HG02885 (cell line): ENCODE data around the gene MEPCE.
"Not testable (repeated sequence)": the region's sequence is repeated elsewhere in the genome, so short reads cannot be mapped to it uniquely, and the experiment has no call there.

Experiments used
- ATAC-seq: cut with Tn5 transposase; IDR thresholded peaks from one replicate; pipeline ENCODE4 v1.9.1; 2021; ENCODE audit warnings: mild to moderate bottlenecking; ENCODE audit not compliant: unreplicated experiment, poor library complexity

Gene MEPCE

DNA sequence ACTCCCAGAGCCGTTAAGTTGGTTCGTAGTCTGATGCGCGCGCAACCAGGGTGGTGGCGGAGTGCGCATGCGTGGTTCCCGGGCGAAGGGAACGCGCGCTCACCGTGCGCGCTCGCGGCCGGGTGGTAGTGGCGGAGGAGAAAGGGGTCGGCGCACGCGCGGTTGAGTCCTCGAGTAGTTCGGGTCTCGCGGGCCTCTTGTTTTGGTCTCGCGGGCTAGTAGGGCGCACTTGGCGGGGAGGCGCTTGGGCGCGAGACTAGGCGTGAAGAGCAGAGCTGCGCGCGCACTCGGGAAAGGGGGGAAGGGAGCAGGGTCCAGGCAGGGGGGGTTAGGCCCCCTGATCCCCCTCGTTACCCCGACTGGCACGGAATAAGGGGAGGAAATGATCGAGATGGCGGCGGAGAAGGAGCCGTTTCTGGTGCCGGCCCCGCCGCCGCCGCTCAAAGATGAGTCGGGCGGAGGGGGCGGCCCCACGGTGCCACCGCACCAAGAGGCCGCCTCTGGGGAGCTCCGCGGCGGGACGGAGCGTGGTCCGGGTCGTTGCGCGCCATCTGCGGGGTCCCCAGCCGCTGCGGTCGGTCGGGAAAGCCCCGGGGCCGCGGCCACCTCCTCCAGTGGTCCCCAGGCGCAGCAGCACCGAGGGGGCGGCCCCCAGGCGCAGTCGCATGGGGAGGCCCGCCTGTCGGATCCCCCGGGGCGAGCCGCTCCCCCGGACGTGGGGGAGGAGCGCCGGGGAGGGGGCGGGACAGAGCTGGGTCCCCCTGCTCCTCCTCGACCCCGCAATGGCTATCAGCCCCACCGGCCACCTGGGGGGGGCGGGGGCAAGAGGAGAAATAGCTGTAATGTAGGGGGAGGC is at the start of gene MEPCE:
TSS of gene MEPCE (plus strand) at position 195 of the 856 bp plus-strand sequence. CDS start at position 383, 188 bp downstream.
- peak; percentile 41 for ATAC-seq

GRCh38 chr7:100380196-100380595 is 49.4 kb upstream of the MEPCE start:
- no peak for ATAC-seq

DNA sequence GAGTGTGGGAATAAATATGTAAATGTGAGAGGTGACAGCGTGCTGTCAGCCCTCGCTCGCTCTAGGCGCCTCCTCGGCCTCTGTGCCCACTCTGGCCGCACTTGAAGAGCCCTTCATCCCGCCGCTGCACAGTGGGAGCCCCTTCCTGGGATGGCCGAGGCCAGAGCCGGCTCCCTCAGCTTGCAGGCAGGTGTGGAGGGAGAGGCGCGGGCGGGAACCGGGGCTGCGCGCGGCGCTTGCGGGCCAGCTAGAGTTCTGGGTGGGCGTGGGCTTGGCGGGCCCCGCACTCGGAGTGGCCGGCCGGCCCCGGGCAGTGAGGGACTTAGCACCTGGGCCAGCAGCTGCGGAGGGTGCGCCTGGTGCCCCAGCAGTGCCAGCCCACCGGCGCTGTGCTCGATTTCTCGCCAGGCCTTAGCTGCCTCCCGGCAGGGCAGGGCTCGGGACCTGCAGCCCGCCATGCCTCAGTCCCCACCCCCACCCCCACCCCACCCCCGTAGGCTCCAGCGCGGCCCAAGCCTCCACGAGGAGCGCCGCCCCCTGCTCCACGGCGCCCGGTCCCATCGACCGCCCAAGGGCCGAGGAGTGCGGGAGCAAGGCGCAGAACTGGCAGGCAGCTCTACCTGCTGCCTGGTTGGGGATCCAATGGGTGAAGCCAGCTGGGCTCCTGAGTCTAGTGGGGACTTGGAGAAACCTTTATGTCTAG is 47.9 kb upstream of the MEPCE start:
- ATAC-seq: not testable (repeated sequence)

DNA sequence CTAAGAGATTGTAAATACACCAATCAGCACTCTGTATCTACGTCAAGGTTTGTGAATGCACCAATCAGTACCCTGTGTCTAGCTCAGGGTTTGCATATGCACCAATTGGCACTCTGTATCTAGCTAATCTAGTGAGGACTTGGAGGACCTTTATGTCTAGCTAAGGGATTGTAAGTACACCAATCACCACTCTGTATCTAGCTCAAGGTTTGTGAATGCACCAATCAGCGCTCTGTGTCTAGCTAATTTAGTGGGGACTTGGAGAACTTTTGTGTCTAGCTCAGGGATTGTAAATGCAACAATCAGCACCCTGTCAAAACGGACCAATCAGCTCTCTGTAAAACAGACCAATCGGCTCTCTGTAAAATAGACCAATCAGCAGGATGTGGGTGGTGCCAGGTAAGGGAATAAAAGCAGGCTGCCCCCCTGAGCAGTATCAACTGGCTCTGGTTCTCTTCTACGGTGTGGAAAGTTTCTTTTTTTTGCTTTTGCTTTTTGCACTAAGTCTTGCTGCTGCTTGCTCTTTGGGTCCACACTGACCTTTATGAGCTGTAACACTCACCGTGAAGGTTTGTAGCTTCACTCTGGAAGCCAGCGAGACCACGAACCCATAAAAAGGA is 47.3 kb upstream of the MEPCE start:
- not testable (repeated sequence) for ATAC-seq

DNA sequence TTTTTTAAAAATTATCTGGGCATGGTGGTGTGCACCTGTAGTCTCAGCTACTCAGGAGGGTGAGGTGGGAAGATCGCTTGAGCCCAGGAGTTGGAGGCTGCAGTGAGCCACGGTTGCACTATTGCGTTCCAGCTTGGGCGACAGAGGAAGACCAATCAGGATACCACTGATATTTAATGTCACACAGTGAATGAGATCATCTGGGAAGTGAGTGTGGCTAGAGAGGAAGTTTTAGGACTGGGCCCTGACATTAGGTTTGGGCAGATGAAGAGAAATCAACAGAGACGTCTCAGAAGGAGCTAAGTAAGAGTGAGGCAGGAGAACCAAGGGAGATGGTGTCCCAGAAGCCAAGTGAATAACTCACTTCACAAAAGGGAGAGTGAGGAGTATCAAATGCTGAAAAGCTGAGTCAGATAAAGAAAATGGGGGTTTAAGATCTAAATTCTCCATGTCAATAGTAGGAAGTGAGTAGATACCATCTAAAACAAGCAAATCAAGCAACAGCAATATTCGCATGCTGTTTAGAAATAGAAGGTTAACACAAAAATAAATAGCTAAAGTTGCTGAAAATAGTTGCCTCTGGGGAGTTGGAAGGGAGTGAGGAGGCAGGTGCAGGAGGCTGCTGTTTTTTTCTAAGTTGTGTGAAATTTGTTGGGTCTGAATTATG is 44.9 kb upstream of the MEPCE start:
- ATAC-seq: no peak

- ATAC-seq: no peak
These were observed 42.7 kb upstream of the MEPCE start for GRCh38 chr7:100386940-100387339.

DNA sequence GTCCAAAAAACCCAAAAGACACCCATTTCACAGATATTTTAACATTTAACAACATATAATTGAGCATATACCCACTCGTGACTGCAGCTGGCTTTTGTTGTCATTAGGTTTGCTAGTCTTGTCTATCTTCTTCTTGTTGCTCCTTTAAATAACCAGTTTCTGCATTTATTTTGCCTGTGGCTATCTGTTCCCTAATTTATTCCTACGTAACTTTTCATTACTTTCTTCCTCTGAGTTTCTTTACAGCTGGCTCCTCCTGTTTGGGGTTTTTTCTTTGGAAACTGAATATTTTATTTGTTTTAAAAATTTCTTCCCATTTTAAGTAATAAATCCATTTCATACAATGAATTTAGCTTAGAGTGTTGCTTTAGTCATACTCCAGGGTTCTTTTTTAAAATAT is 41.9 kb upstream of the MEPCE start:
- ATAC-seq: no peak

- ATAC-seq: no peak
These were observed 40.1 kb upstream of the MEPCE start for GRCh38 chr7:100389437-100390088.

DNA sequence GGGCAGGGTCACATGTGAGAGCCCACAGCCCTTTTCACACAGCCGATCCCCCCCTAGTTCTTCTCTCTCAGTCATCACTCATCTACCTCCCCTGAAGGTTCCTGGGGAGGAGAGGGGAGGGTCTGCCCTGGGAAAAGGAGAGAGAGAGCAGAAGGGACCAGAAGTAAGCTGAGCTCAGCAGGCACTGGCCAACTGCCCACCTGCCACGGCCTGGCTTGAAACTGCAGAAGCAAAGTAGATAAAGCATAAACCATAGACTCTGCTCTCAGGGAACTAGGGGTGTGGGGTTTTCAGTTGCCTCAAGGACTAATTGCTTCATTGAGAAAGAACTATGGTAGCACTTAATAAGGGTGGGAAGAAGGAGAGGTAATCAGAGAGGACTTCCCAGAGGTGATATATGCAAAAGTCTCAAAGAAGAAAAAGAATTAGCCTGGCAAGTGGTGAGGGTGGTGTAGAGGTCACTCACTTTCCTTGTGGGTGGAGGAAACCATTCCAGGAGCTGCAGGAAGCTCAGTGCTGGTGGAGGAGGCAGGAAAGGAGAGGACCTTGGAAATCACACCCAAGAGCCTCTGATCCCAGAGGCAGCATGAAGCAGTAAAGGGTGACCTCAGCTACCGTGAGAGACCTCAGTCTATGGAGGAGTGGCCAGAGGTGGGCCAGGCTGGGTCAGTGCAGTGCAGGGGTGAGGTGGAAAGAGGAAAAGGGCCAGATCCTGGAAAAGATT is 39.2 kb upstream of the MEPCE start:
- no peak for ATAC-seq

DNA sequence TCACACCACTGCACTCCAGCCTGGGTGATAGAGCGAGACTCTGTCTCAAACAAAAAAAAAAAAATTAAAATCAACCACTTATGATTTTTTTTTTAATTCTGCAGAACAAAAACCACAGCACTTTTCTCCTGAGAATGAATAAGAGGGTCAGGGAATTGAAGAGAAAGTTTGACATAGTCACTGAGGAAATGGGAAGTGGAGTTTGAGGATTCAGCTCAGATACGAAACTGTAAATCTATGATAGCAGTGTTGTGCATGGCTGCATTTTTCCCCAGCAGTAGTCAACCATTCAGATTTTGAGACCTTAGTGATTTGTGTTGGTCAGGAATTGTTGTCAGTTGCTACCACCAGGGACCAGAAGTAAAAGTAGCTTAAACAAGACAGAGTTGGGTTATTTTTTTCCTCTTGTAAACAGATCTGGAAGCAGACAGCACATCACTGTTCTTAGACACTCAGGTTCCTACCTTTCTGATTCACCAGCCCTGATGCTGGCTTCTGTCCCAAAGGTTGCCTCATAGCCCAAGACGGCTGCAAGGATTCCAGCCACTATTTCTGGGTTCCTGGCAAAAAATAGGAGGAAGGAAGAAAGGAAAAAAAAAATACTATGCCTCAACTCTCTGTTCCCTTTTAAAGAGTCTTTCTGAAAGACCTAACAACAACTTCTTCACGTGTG is 36.3 kb upstream of the MEPCE start:
- no peak for ATAC-seq

GRCh38 chr7:100394077-100394476 is 35.6 kb upstream of the MEPCE start:
- no peak for ATAC-seq

DNA sequence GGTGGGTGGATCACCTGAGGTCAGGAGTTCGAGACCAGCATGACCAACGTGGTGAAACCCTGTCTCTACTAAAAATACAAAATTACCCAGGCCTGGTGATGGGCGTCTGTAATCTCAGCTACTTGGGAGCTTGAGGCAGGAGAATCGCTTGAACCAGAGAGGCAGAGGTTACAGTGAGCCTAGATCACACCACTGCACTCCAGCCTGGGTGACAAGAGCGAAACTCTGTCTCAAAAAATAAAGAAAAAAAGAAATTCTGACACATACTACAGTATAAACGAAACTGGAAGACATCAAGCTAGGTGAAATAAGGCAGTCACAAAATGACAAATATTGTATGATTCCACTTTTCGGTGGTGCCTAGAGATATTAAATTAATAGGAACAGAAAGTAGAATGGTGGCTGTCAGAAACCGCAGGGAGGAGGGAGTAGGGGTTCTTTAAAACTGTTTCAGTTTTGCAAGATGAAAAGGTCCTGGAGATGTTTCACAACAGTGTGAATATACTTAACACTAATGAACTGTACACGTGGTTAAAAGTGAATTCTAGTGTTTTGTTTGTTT is 33.1 kb upstream of the MEPCE start:
- ATAC-seq: peak; percentile 85

DNA sequence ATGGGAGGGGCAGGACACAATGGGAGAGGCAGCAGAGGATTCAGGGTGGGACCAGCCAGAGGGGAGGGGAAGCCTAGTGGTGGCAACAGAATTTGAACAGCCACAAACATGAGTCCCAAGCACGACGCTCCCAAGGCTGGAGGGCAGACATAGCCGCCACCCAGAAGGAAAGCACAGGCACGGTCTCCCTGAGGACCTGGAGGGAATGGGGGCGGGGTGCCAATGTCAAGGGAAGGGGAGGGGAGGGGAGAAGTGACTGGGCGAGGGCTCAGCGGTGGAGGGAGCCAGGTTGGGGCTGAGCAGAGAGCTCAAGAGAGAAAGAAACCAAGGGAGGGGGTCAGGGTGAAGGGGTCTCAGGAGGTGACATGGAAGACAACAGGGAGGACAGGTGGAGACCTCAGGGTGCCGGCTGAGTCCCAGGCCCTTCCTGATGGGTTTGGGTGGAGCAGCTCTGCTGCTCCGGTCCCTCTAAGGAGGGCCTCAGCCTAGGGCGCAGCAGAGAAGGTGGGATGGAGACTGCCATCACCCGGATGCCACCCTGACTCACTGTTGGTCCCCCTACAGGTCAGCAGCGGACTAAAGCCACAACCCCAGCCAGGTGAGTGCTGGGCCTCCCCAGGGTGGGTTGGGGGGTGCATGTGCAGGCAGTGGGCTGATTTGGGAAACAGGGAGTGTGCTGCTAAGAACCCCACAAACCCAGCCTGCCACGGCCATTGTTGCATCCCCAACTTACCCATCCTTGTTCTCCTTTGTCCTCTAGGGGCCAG is 32.1 kb upstream of the MEPCE start:
- ATAC-seq: no peak

- ATAC-seq: no peak
These were observed 31.4 kb upstream of the MEPCE start for GRCh38 chr7:100398239-100398638.

GRCh38 chr7:100400041-100400440 is 29.6 kb upstream of the MEPCE start:
- no peak for ATAC-seq

GRCh38 chr7:100400656-100401055 is 29.0 kb upstream of the MEPCE start:
- ATAC-seq: no peak

- no peak for ATAC-seq
These were observed 27.8 kb upstream of the MEPCE start for GRCh38 chr7:100401811-100402210.

GRCh38 chr7:100402241-100402640 is 27.4 kb upstream of the MEPCE start:
- no peak for ATAC-seq
